SU-DHL-6 (cell line): Measurements from ENCODE around the gene SPIN2A.
"Not testable (repeated sequence)": the region's sequence is repeated elsewhere in the genome, so short reads cannot be mapped to it uniquely, and the experiment has no call there.

Experiments used
- H2AFZ ChIP-seq: fragments of 200-600 bp; sonication (generic); 2 replicates; pipeline ENCODE4 v1.6.1; 2014; ENCODE audit warnings: low read depth, mild to moderate bottlenecking, moderate library complexity, mixed read lengths, antibody characterized with exemption, low read length; ENCODE audit not compliant: severe bottlenecking
- H3F3A ChIP-seq: fragments of 200-600 bp; shearing (Covaris generic); 2 replicates; pipeline ENCODE4 v1.6.0; 2016; ENCODE audit warnings: antibody characterized with exemption, mild to moderate bottlenecking; ENCODE audit not compliant: insufficient read depth
- H3K27ac ChIP-seq: fragments of 200-600 bp; sonication (generic); 2 replicates; pipeline ENCODE4 v1.5.1; 2016; ENCODE audit warnings: low read depth, mild to moderate bottlenecking, low read length, moderate library complexity, mixed read lengths
- H3K27me3 ChIP-seq: fragments of 200-600 bp; sonication (generic), shearing (Covaris generic); 2 replicates; pipeline ENCODE4 v1.6.0; 2014; ENCODE audit warnings: mild to moderate bottlenecking, low read length
- H3K36me3 ChIP-seq: fragments of 200-600 bp; sonication (generic); 2 replicates; pipeline ENCODE4 v1.6.1; 2014; ENCODE audit warnings: mild to moderate bottlenecking, low read length, mixed read lengths
- H3K4me2 ChIP-seq: fragments of 300-600, 200-600 bp; shearing (Covaris generic), sonication (generic); 2 replicates; pipeline ENCODE4 v1.6.0; 2014; ENCODE audit warnings: low read length, low read depth, mild to moderate bottlenecking; ENCODE audit not compliant: poor library complexity, severe bottlenecking
- H3K4me3 ChIP-seq: fragments of 200-600 bp; sonication (generic); 2 replicates; pipeline ENCODE4 v1.5.1; 2014; ENCODE audit warnings: antibody characterized with exemption, low read length, mild to moderate bottlenecking, mixed read lengths; ENCODE audit not compliant: insufficient read depth, poor library complexity, severe bottlenecking
- H3K79me2 ChIP-seq: fragments of 200-600 bp; sonication (generic); 2 replicates; pipeline ENCODE4 v1.6.1; 2014; ENCODE audit warnings: mild to moderate bottlenecking, low read length, moderate library complexity; ENCODE audit not compliant: insufficient read depth
- H3K9ac ChIP-seq: fragments of 200-600 bp; sonication (generic); 2 replicates; pipeline ENCODE4 v1.7.0; 2014; ENCODE audit warnings: mild to moderate bottlenecking, low read length
- H3K9me2 ChIP-seq: fragments of 200-600 bp; sonication (generic); replicated peaks from 2 replicates; pipeline ENCODE4 v1.6.1; 2014; ENCODE audit warnings: low read length; ENCODE audit not compliant: insufficient read depth
- H3K9me3 ChIP-seq: fragments of 200-600 bp; sonication (generic); 2 replicates; pipeline ENCODE4 v1.6.1; 2014; ENCODE audit warnings: low read length, mixed read lengths; ENCODE audit not compliant: insufficient read depth
- H4K20me1 ChIP-seq: fragments of 200-600 bp; sonication (generic); 2 replicates; pipeline ENCODE4 v1.6.1; 2014; ENCODE audit warnings: low read depth, mild to moderate bottlenecking, antibody characterized with exemption, low read length, moderate library complexity, mixed read lengths
- CTCF ChIP-seq: fragments of 200-600 bp; sonication (generic); IDR thresholded peaks from one replicate; pipeline ENCODE4 v1.5.1; 2017; ENCODE audit warnings: antibody characterized with exemption, mild to moderate bottlenecking, low read length, moderate library complexity; ENCODE audit not compliant: insufficient read depth, poor library complexity, severe bottlenecking
- EZH2phosphoT487 ChIP-seq: fragments of 200-600 bp; sonication (generic), shearing (Covaris generic); conservative IDR thresholded peaks from 2 replicates; pipeline ENCODE4 v1.6.1; 2018; ENCODE audit warnings: mild to moderate bottlenecking, antibody characterized with exemption, low read length, moderate library complexity, mixed read lengths

Gene SPIN2A

GRCh38 chrX:57137501-57137900 is 304 bp upstream of the SPIN2A start:
- Histone ChIP-seq H3K9me2 (no peaks in the 10 kb centered on the region), H3K79me2 (no peaks in the 10 kb centered on the region), H3K9me3 (no peaks in the 10 kb centered on the region), H4K20me1 (no peaks in the 10 kb centered on the region), H3K4me2 (no peak overlapping the region), H2AFZ (no peak overlapping the region), H3K9ac (no peak overlapping the region), H3F3A (no peaks in the 10 kb centered on the region), H3K36me3 (no peaks in the 10 kb centered on the region), H3K27ac (no peak overlapping the region), H3K27me3 (no peaks in the 10 kb centered on the region), H3K4me3 (no peak overlapping the region)
- TF ChIP-seq CTCF, result no peak
- TF ChIP-seq EZH2phosphoT487, result no peak

DNA sequence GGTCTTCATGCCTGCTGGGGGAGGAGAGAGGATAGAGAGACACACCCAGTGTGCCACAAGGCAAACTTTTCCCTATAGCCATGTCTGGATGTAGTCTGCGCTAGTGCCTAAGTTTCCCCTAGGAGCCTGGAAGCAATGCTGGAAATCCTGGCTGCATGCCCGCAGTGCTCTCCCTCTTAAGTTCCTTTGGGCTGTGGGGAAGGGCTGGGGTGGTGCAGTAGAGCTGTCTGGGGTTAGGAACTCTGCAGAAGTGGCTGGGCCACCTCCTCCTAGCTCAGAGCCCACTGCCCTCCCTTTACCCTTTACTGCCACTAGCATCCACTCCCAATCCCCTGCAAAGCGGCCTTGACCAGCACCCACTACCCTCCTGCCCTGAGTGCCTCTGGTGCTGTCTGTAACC is 608 bp downstream of the SPIN2A start:
- H3K9me3 ChIP-seq, H3K4me2 ChIP-seq, H3K79me2 ChIP-seq, H4K20me1 ChIP-seq, H3K9ac ChIP-seq, H3K9me2 ChIP-seq, H3K27me3 ChIP-seq, H3K4me3 ChIP-seq, H3K36me3 ChIP-seq, H3F3A ChIP-seq, H2AFZ ChIP-seq, H3K27ac ChIP-seq: not testable (repeated sequence)

DNA sequence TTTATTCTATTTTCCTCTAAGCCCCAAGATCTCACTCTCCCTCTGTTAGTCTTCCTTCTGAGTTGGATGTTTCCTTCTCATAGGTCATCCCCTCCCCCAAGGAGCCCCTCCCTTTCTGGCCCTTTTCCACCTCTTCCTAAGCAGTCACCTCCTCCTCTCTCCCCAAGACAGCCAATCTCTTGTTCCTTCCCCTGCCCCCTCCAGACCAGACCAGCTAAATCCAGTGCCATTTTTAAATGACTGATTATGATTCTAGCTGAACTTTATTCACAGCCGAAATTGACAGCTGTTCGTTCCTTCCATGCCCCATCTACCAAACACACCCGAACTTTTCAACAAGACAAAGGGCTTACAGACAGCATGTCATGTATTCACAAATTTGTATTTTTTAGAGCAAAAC is 1.9 kb downstream of the SPIN2A start:
- no peak overlapping the region for H3K4me3 ChIP-seq
- H3K4me2 ChIP-seq, result no peak overlapping the region
- TF ChIP-seq EZH2phosphoT487 (no peak), CTCF (no peak)
- H3K9ac ChIP-seq, result no peak overlapping the region
- H3K9me3 ChIP-seq, result no peaks in the 10 kb centered on the region
- H4K20me1 ChIP-seq, result no peaks in the 10 kb centered on the region
- H3F3A ChIP-seq, result no peaks in the 10 kb centered on the region
- H3K27me3 ChIP-seq, result no peaks in the 10 kb centered on the region
- no peaks in the 10 kb centered on the region for H3K9me2 ChIP-seq
- H3K79me2 ChIP-seq, result no peaks in the 10 kb centered on the region
- no peak overlapping the region for H2AFZ ChIP-seq
- H3K36me3 ChIP-seq, result no peaks in the 10 kb centered on the region
- no peak overlapping the region for H3K27ac ChIP-seq

- no peak overlapping the region for H3K4me3 ChIP-seq
- TF ChIP-seq EZH2phosphoT487 (no peak), CTCF (no peak)
- H3F3A ChIP-seq, result no peaks in the 10 kb centered on the region
- H3K9ac ChIP-seq, result no peak overlapping the region
- H4K20me1 ChIP-seq, result no peaks in the 10 kb centered on the region
- no peak overlapping the region for H2AFZ ChIP-seq
- no peaks in the 10 kb centered on the region for H3K36me3 ChIP-seq
- H3K9me2 ChIP-seq, result no peaks in the 10 kb centered on the region
- H3K27ac ChIP-seq, result no peak overlapping the region
- H3K4me2 ChIP-seq, result no peak overlapping the region
- no peaks in the 10 kb centered on the region for H3K79me2 ChIP-seq
- no peaks in the 10 kb centered on the region for H3K9me3 ChIP-seq
- no peaks in the 10 kb centered on the region for H3K27me3 ChIP-seq
Observed at GRCh38 chrX:57134702-57135101, 2.5 kb downstream of the SPIN2A start.
